DMS 273 (cell line): ENCODE measurements around the gene JAG2.
A peak's percentile ranks its signal among the peaks of the same experiment; 100 is the strongest.

Experiments used
- DNase-seq: peaks from one replicate; lab custom pipeline; 2025; ENCODE audit not compliant: unreplicated experiment; lab: John Stamatoyannopoulos, UW

The JAG2 gene

GRCh38 chr14:105182296-105183020, 13.9 kb upstream of the JAG2 start:
- DNase-seq = no peak

- DNase-seq = no peak
Observed at GRCh38 chr14:105181549-105182295, 13.1 kb upstream of the JAG2 start.

DNA sequence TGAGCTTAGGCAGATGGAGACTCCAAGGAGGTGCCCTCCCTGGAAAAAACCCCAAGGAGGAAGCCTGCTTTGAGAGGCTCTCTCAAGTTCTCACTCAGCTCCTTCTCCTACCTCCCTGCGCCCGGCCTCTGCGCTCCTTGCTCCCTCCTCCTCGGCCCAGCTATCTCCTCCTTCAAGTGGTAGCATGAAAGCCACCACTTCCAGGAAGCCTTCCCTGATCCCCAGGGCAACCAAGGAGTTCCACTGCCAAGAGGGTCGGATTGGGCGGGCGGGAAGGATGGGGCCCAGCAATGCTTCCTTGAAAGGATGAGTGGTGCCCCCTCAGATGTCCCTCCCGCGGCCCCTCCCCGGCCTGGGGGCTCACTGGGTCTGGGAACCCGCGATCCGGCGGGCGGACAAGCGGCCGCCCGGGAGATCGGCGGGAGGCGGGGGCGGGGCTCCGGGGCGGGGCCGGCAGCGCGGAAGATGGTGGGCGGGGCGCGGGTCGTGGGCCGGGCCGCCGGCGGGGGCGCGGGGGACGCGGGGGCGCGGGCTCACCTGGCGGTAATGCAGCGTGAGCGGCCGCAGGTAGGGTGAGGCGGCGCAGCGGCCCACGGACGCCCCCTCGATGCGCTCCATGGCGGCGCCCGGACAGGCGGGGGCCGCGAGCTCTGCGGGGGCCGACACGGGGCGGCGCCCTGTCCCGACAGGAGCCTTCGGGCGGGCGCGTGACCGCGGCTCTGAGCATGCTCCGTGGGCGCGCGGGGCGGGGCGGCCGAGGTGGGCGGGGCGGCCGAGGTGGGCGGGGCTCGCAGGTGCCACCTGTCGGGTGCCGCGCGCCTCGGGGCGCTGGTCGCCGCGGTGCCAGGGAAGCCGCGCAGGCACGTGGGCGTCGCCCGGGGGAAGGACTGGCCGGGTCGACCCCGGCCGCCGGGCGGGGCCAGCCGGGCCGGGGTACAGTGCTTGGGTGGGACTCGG, 12.3 kb upstream of the JAG2 start, which contains the start of gene NUDT14:
NUDT14 (minus strand) TSS at position 721 of the 957 bp plus-strand sequence; CDS start at position 618, 103 bp downstream.
- peak; percentile 79 for DNase-seq

- DNase-seq = no peak
Observed at GRCh38 chr14:105179191-105179590, 10.6 kb upstream of the JAG2 start.

- DNase-seq = no peak
Observed at GRCh38 chr14:105178868-105179140, 10.2 kb upstream of the JAG2 start.

DNA sequence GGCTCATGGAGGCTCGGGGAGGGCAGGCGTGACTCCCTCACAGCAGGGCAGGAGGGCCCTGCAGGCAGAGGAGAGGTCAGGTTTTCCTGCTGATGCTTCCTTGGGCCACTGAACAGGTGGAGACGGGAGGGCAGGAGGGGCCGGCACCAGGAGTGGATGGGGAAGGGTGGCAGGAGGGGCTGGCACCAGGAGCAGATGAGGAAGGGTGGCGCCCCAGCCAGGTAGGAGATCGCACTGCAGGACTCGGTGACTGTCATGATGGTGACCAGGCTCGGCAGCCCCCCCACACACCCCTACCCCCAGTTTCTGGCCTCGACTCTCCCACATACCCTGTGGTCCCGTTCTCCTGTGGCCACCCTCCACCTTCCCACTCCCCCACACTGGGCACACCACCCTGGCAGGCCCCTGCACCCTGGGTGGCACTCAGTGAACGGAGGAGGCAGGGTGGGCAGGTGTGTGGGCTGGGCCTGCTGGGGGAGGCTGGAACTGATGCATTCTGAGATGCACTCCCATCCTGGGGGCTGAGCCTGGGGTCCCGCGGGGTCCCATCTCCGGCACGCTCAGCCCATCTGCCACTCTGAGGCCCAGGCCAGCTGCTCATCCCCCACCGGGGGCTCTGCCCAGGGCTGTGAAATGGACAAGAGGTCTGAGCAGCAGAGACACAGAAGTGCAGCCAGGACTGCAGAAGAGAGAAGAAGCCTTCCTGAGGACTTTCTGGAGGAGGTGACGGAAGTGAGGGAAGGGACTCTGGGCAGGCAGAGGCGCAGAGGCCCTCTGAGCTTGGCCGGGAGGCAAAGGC, 9.7 kb upstream of the JAG2 start:
- no peak for DNase-seq

- DNase-seq = no peak
Observed at GRCh38 chr14:105177082-105177481, 8.5 kb upstream of the JAG2 start.

GRCh38 chr14:105176513-105176912, 7.9 kb upstream of the JAG2 start:
- no peak for DNase-seq

- no peak for DNase-seq
Observed at GRCh38 chr14:105173901-105174894, 5.6 kb upstream of the JAG2 start.

GRCh38 chr14:105173145-105173544, 4.6 kb upstream of the JAG2 start:
- DNase-seq = no peak

- no peak for DNase-seq
Observed at GRCh38 chr14:105172476-105172875, 3.9 kb upstream of the JAG2 start.

- peak; percentile 64 for DNase-seq
Observed at GRCh38 chr14:105171004-105171673, 2.6 kb upstream of the JAG2 start.

GRCh38 chr14:105169776-105170655, 1.4 kb upstream of the JAG2 start:
- peak; percentile 45 for DNase-seq

- DNase-seq = peak; percentile 83
Observed at GRCh38 chr14:105168979-105169507, 467 bp upstream of the JAG2 start.

DNA sequence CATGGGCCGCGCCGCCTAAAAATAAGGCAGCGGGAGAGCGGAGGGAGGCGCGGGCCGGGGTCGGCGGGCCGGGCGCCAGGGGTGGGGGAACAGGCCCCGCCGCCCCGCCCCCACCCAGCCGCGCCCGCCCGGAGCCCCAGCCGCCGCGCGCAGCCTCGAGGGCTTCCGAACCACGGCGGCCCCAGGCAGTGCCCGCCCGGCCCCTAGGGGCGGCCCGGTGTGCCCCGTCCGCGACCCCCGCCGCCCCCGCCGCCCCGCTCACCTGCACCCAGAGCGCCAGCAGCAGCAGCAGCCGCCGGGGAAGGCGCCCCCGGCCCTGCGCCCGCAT, 519 bp downstream of the JAG2 start:
- peak; percentile 71 for DNase-seq

DNA sequence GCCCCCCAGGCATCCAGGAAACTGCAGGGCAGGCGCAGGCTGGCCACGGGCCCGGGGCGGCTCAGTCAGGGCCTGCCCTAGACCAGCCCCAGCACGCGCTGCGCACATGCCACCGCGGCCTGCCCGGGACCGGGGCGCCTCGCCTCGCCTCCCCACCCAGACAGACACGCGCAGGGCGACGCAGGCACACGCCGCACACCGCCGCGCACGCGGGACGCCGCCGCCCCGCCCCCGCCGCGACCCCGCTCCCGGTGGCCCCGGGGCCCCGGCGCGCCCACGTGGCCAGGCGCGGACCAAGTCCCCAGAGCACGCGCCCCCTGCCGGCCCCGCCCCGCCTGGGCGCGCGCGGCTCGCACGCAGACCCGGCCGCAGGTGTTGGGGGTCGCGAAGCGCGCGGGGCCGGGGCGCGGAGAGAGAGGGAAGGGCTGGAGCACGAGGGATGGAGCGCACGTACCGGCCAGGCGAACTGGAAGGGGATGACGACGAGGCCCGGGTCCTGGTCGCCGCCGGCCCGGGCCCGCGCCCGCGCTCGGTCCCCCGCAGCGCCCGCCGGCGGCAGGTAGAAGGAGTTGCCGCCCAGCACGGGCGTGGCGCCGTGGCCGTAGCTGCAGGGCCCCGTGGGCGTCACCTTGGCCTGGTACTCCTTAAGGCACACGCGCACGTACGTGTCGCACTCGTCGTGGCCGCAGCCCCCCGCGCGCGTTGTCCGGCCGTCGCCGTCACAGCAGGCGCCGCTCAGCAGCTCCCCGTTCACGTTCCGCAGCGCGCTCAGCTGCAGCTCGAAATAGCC, 1.1 kb downstream of the JAG2 start:
- DNase-seq = peak; percentile 89
